Fibroblast of lung (primary cell): ENCODE measurements around the gene PEX11G.

Source experiments
- EZH2 ChIP-seq: IDR thresholded peaks from 2 replicates; pipeline ENCODE4 v1.5.1; 2012; ENCODE audit warnings: low read length, control low read depth, mild to moderate bottlenecking; ENCODE audit errors: missing control alignments
- TF ChIP-seq, protein P1 (sequence below), 2 donors: IDR thresholded peaks in 1 of 2; conservative IDR thresholded peaks in 1 of 2; 1 replicate in 1 of 2; 2 replicates in 1 of 2; pipeline ENCODE4 v1.5.1; 2011 to 2012; ENCODE audit warnings: low read length in 2 of 2, control low read depth in 1 of 2, inconsistent platforms in 1 of 2, low read depth in 1 of 2, mild to moderate bottlenecking in 1 of 2

DNA sequence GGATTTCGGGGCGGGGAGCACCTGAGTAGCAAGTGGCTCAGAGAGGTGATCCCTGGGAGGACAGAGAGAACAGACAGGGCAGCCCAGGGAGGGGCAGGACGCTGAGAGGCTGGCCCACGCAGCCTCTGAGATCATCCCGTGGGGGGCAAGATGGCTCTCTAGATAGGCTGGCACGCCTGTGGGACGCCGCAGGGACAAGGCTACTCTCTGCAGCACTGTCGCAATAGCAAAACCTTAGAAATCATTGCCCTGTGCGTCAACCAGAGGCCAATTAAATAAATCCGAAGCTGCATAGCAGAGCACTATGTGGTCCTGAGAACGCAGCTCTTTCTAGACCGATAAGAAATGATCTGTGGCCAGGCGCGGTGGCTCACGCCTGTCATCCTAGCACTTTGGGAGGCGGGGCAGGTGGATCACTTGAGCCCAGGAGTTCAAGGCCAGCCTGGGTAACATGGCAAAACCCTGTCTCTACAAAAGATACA lies 5.1 kb downstream of the PEX11G start:
- TF ChIP-seq, protein P1, sequence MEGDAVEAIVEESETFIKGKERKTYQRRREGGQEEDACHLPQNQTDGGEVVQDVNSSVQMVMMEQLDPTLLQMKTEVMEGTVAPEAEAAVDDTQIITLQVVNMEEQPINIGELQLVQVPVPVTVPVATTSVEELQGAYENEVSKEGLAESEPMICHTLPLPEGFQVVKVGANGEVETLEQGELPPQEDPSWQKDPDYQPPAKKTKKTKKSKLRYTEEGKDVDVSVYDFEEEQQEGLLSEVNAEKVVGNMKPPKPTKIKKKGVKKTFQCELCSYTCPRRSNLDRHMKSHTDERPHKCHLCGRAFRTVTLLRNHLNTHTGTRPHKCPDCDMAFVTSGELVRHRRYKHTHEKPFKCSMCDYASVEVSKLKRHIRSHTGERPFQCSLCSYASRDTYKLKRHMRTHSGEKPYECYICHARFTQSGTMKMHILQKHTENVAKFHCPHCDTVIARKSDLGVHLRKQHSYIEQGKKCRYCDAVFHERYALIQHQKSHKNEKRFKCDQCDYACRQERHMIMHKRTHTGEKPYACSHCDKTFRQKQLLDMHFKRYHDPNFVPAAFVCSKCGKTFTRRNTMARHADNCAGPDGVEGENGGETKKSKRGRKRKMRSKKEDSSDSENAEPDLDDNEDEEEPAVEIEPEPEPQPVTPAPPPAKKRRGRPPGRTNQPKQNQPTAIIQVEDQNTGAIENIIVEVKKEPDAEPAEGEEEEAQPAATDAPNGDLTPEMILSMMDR (conservative IDR thresholded peaks at IDR 0.05 in 1 of 2, IDR thresholded peaks at IDR 0.05 in 1 of 2; ENCODE audit: low read depth in 1 of 2, low read length in 2 of 2), result no peak
- no peak for TF ChIP-seq EZH2
